ENCODE data around the gene FOXQ1. TPM values are rescaled to one million over a fixed set of nuclear protein-coding genes. Genes with fewer than 3 reads are reported as not detected.

The FOXQ1 gene
- 0.24 and 1.5 TPM in 2 replicates for total RNA-seq

GRCh38 chr6:1311400-1312202 is at the start of gene FOXQ1:
TSS of gene FOXQ1 (plus strand) at chr6:1312098. CDS start at chr6:1312705, 607 bp downstream.

Other genes with a start within 250 kb of the FOXQ1 start
- 0.24 and 0.81 TPM in 2 replicates for gene FOXF2, start 77.5 kb downstream of the FOXQ1 start, total RNA-seq